ENCODE measurements around the gene PRR5L. TPM values are rescaled to one million over a fixed set of nuclear protein-coding genes. Genes with fewer than 3 reads are reported as not detected.
A peak's percentile ranks its signal among the peaks of the same experiment; 100 is the strongest.

PRR5L gene
- total and polyA plus RNA-seq, 9 of the 15 experiments (the other 6 are each of a cell fraction or from before 2014, with no cell fraction given), result 0.11 to 0.60 (median 0.36) TPM; not detected in 2

GRCh38 chr11:36312611-36313472, 16.8 kb downstream of the PRR5L start:
- H3K9me3 ChIP-seq (replicated peaks; ENCODE audit: control insufficient read depth, insufficient read depth, low read depth, low read length), result no peaks in the 10 kb centered on the region
- H3K27me3 ChIP-seq (ENCODE audit: control insufficient read depth in 2 of 2, insufficient read depth in 2 of 2, low read length in 2 of 2), result peaks cover 6 to 8% of the 10 kb centered on the region in 2 experiments; a peak in 1 of 5 replicates
- DNase-seq (ENCODE audit: extremely low read depth in 1 of 4, low spot score in 3 of 4) (no peak), FAIRE-seq (no peak), ATAC-seq (no peak)
- no peak for TF ChIP-seq CEBPG (CRISPR knock-in tag; IDR thresholded peaks at IDR 0.05)
- TF ChIP-seq CEBPG (tag; conservative IDR thresholded peaks at IDR 0.05 in 1 of 2, IDR thresholded peaks at IDR 0.05 in 1 of 2), result peak in 1 of 2 experiments; percentile 61; a peak in 2 of 4 replicates
- no peak for TF ChIP-seq ZZZ3 (IDR thresholded peaks at IDR 0.05)
- no peak for TF ChIP-seq TBL1XR1 (IDR thresholded peaks at IDR 0.05; ENCODE audit: low read length in 2 of 2)
- no peak for TF ChIP-seq PHTF2 (CRISPR knock-in tag; IDR thresholded peaks at IDR 0.05)
- TF ChIP-seq DEAF1 (CRISPR knock-in tag; IDR thresholded peaks at IDR 0.05), result no peak
- in situ Hi-C loops (cut with MboI) (no loop called here), intact Hi-C loops (cut with micrococcal nuclease) (no loop called here)
- H3K27ac ChIP-seq (ENCODE audit: extremely low read depth, low read depth, low read length), result no peak overlapping the region
- H3K9ac ChIP-seq (ENCODE audit: insufficient read depth in 1 of 2, low read depth in 2 of 2, low read length in 2 of 2), result no peak overlapping the region
- no peaks in the 10 kb centered on the region for H3K79me2 ChIP-seq (ENCODE audit: control insufficient read depth, insufficient read depth, low read length)
- no peaks in the 10 kb centered on the region for H3K4me1 ChIP-seq (replicated peaks in 1 of 2; ENCODE audit: control insufficient read depth in 2 of 2, insufficient read depth in 2 of 2, low read length in 2 of 2)
- H2AFZ ChIP-seq (ENCODE audit: low read depth, low read length), result no peak overlapping the region
- no peaks in the 10 kb centered on the region for H3K36me3 ChIP-seq (ENCODE audit: control insufficient read depth, insufficient read depth, low read length)
- no peaks in the 10 kb centered on the region for H3K9me1 ChIP-seq (ENCODE audit: control insufficient read depth, insufficient read depth, low read length)
- POLR2A ChIA-PET, result interaction anchor here (1.4 kb wide), 1 partner anchor 165 kb away, joined by 3 read pairs; no protein-coding TSS in a partner anchor
- H3K4me2 ChIP-seq (ENCODE audit: insufficient read depth, low read length), result no peak overlapping the region
- CTCF ChIA-PET (ENCODE audit: low intra/inter-chr PET ratio), result no interaction called here
- H3K4me3 ChIP-seq, result no peak overlapping the region
- H4K20me1 ChIP-seq (replicated peaks; ENCODE audit: control insufficient read depth, insufficient read depth, low read length), result no peaks in the 10 kb centered on the region
- 0% methylated on average over 6 of the region's 6 CpGs for WGBS (ENCODE audit: insufficient coverage, low coverage, missing lambda C conversion rate)
- no TSS peak for BruUV-seq (replicated peaks)

Data from K562 (cell line).